Activated naive CD4-positive, alpha-beta T cell treated with anti-CD3 and anti-CD28 coated beads, Interleukin-2, amount 10 ng/mL, durations not matched to agents 7 days and 5 days (primary cell): ENCODE results near the gene OXGR1.
"Not testable (repeated sequence)": the region's sequence is repeated elsewhere in the genome, so short reads cannot be mapped to it uniquely, and the experiment has no call there.

ENCODE experiments used
- CTCF ChIA-PET: fragments of 350-600 bp; sonication (Branson Sonifier 250); formaldehyde crosslinking; loops from one replicate; lab custom pipeline; 2021; ENCODE audit warnings: antibody characterized with exemption; lab: Charles Lee
- DNase-seq: peaks from one replicate; pipeline ENCODE4 v3.0.0-alpha.2; 2020
- H3K27ac Mint-ChIP-seq: one replicate; pipeline ENCODE4 v1.8.0; 2021; ENCODE audit warnings: mild to moderate bottlenecking, moderate library complexity, mixed read lengths
- H3K27me3 Mint-ChIP-seq: one replicate; pipeline ENCODE4 v1.8.0; 2021; ENCODE audit warnings: mild to moderate bottlenecking, mixed read lengths
- H3K36me3 Mint-ChIP-seq: one replicate; pipeline ENCODE4 v1.8.0; 2021; ENCODE audit warnings: mixed read lengths
- H3K4me1 Mint-ChIP-seq: one replicate; pipeline ENCODE4 v1.8.0; 2021; ENCODE audit warnings: mixed read lengths
- H3K4me3 Mint-ChIP-seq: one replicate; pipeline ENCODE4 v1.8.0; 2021; ENCODE audit warnings: mild to moderate bottlenecking, moderate library complexity, mixed read lengths
- H3K9me3 Mint-ChIP-seq: one replicate; pipeline ENCODE4 v1.8.0; 2021; ENCODE audit warnings: mixed read lengths

Gene OXGR1

GRCh38 chr13:96998051-96998450 lies 3.8 kb upstream of the OXGR1 start:
- CTCF ChIA-PET = no interaction called here
- Mint-ChIP-seq H3K36me3 (no peaks in the 10 kb centered on the region), H3K4me1 (no peaks in the 10 kb centered on the region), H3K4me3 (no peak overlapping the region), H3K27ac (no peak overlapping the region), H3K27me3 (peaks cover 24% of the 10 kb centered on the region), H3K9me3 (peaks cover 2% of the 10 kb centered on the region)
- no peak for DNase-seq

- DNase-seq = no peak
- H3K27ac Mint-ChIP-seq = no peak overlapping the region
- H3K4me1 Mint-ChIP-seq = no peaks in the 10 kb centered on the region
- CTCF ChIA-PET = no interaction called here
- H3K4me3 Mint-ChIP-seq = no peak overlapping the region
- H3K27me3 Mint-ChIP-seq = peaks cover 27% of the 10 kb centered on the region
- H3K36me3 Mint-ChIP-seq = no peaks in the 10 kb centered on the region
- peaks cover 2% of the 10 kb centered on the region for H3K9me3 Mint-ChIP-seq
Observed at GRCh38 chr13:96996886-96997285, 2.6 kb upstream of the OXGR1 start.

GRCh38 chr13:96996107-96996506 lies 1.8 kb upstream of the OXGR1 start:
- Mint-ChIP-seq H3K27ac (no peak overlapping the region), H3K36me3 (no peaks in the 10 kb centered on the region), H3K4me1 (no peaks in the 10 kb centered on the region), H3K27me3 (peaks cover 27% of the 10 kb centered on the region), H3K9me3 (peaks cover 2% of the 10 kb centered on the region), H3K4me3 (no peak overlapping the region)
- CTCF ChIA-PET = no interaction called here
- DNase-seq = no peak

- H3K27ac Mint-ChIP-seq = no peak overlapping the region
- H3K27me3 Mint-ChIP-seq = peaks cover 27% of the 10 kb centered on the region
- H3K4me3 Mint-ChIP-seq = no peak overlapping the region
- CTCF ChIA-PET = no interaction called here
- H3K9me3 Mint-ChIP-seq = peaks cover 2% of the 10 kb centered on the region
- DNase-seq = no peak
- no peaks in the 10 kb centered on the region for H3K36me3 Mint-ChIP-seq
- H3K4me1 Mint-ChIP-seq = no peaks in the 10 kb centered on the region
Observed at GRCh38 chr13:96994858-96995243, 575 bp upstream of the OXGR1 start.

GRCh38 chr13:96993634-96994016 lies 651 bp downstream of the OXGR1 start:
- no peak overlapping the region for H3K27ac Mint-ChIP-seq
- no peak for DNase-seq
- H3K9me3 Mint-ChIP-seq = peaks cover 2% of the 10 kb centered on the region
- no peaks in the 10 kb centered on the region for H3K4me1 Mint-ChIP-seq
- CTCF ChIA-PET = no interaction called here
- H3K4me3 Mint-ChIP-seq = no peak overlapping the region
- peaks cover 27% of the 10 kb centered on the region for H3K27me3 Mint-ChIP-seq
- H3K36me3 Mint-ChIP-seq = no peaks in the 10 kb centered on the region

GRCh38 chr13:96992633-96993032 lies 1.6 kb downstream of the OXGR1 start:
- H3K36me3 Mint-ChIP-seq = no peaks in the 10 kb centered on the region
- DNase-seq = no peak
- no peaks in the 10 kb centered on the region for H3K4me1 Mint-ChIP-seq
- peaks cover 2% of the 10 kb centered on the region for H3K9me3 Mint-ChIP-seq
- H3K27ac Mint-ChIP-seq = no peak overlapping the region
- CTCF ChIA-PET = no interaction called here
- peaks cover 27% of the 10 kb centered on the region for H3K27me3 Mint-ChIP-seq
- H3K4me3 Mint-ChIP-seq = no peak overlapping the region

GRCh38 chr13:96991072-96991471 lies 3.2 kb downstream of the OXGR1 start:
- peaks cover 27% of the 10 kb centered on the region for H3K27me3 Mint-ChIP-seq

GRCh38 chr13:96988441-96988840 lies 5.8 kb downstream of the OXGR1 start:
- H3K27me3 Mint-ChIP-seq = peaks cover 11% of the 10 kb centered on the region
- CTCF ChIA-PET = no interaction called here

More at GRCh38 chr13:96991072-96991471, 3.2 kb downstream of the OXGR1 start:
- Mint-ChIP-seq H3K9me3 (peaks cover 2% of the 10 kb centered on the region), H3K36me3 (no peaks in the 10 kb centered on the region), H3K4me1 (no peaks in the 10 kb centered on the region), H3K4me3 (no peak overlapping the region), H3K27ac (no peak overlapping the region)
- CTCF ChIA-PET = no interaction called here
- DNase-seq = no peak

GRCh38 chr13:96984051-96984508 lies 10.2 kb downstream of the OXGR1 start:
- no peak overlapping the region for H3K27ac Mint-ChIP-seq
- H3K27me3 Mint-ChIP-seq = no peaks in the 10 kb centered on the region
- H3K36me3 Mint-ChIP-seq = no peaks in the 10 kb centered on the region
- no peaks in the 10 kb centered on the region for H3K4me1 Mint-ChIP-seq
- H3K9me3 Mint-ChIP-seq = peaks cover 4% of the 10 kb centered on the region
- DNase-seq = no peak
- CTCF ChIA-PET = no interaction called here
- no peak overlapping the region for H3K4me3 Mint-ChIP-seq

More at GRCh38 chr13:96988441-96988840, 5.8 kb downstream of the OXGR1 start:
- DNase-seq = no peak
- Mint-ChIP-seq H3K4me1 (no peaks in the 10 kb centered on the region), H3K36me3 (no peaks in the 10 kb centered on the region), H3K9me3 (no peaks in the 10 kb centered on the region), H3K27ac (no peak overlapping the region), H3K4me3 (no peak overlapping the region)

- Mint-ChIP-seq H3K27ac (no peak overlapping the region), H3K27me3 (no peaks in the 10 kb centered on the region), H3K36me3 (no peaks in the 10 kb centered on the region), H3K9me3 (peaks cover 4% of the 10 kb centered on the region), H3K4me1 (no peaks in the 10 kb centered on the region), H3K4me3 (no peak overlapping the region)
- no peak for DNase-seq
- CTCF ChIA-PET = interaction anchor here (0.8 kb wide), 1 partner anchor 25 kb away, joined by 3 read pairs; no protein-coding TSS in a partner anchor
Observed at GRCh38 chr13:96982672-96983071, 11.6 kb downstream of the OXGR1 start.

- CTCF ChIA-PET, H3K36me3 Mint-ChIP-seq, H3K9me3 Mint-ChIP-seq, DNase-seq, H3K4me3 Mint-ChIP-seq, H3K4me1 Mint-ChIP-seq, H3K27ac Mint-ChIP-seq, H3K27me3 Mint-ChIP-seq: not testable (repeated sequence)
Observed at GRCh38 chr13:96979861-96980260, 14.4 kb downstream of the OXGR1 start.

GRCh38 chr13:96968027-96968426 lies 26.2 kb downstream of the OXGR1 start:
- CTCF ChIA-PET = interaction anchor here (0.9 kb wide), 1 partner anchor 10 kb away, joined by 3 read pairs; no protein-coding TSS in a partner anchor
- no peak overlapping the region for H3K4me3 Mint-ChIP-seq
- H3K27ac Mint-ChIP-seq = no peak overlapping the region
- H3K36me3 Mint-ChIP-seq = peaks cover 1% of the 10 kb centered on the region
- H3K9me3 Mint-ChIP-seq = peaks cover 27% of the 10 kb centered on the region
- no peaks in the 10 kb centered on the region for H3K4me1 Mint-ChIP-seq
- no peaks in the 10 kb centered on the region for H3K27me3 Mint-ChIP-seq
- no peak for DNase-seq

- Mint-ChIP-seq H3K9me3 (peaks cover 27% of the 10 kb centered on the region), H3K36me3 (peaks cover 1% of the 10 kb centered on the region), H3K4me3 (no peak overlapping the region), H3K27ac (no peak overlapping the region), H3K27me3 (no peaks in the 10 kb centered on the region), H3K4me1 (no peaks in the 10 kb centered on the region)
- no peak for DNase-seq
- CTCF ChIA-PET = interaction anchor here (2.0 kb wide), 1 partner anchor 10 kb away, joined by 5 read pairs; no protein-coding TSS in a partner anchor
Observed at GRCh38 chr13:96967248-96967745, 27.0 kb downstream of the OXGR1 start.

GRCh38 chr13:96966415-96967102 lies 27.7 kb downstream of the OXGR1 start:
- no peaks in the 10 kb centered on the region for H3K27me3 Mint-ChIP-seq
- no peak overlapping the region for H3K4me3 Mint-ChIP-seq
- no peak for DNase-seq
- peaks cover 27% of the 10 kb centered on the region for H3K9me3 Mint-ChIP-seq
- no peaks in the 10 kb centered on the region for H3K4me1 Mint-ChIP-seq
- CTCF ChIA-PET = interaction anchor here (2.0 kb wide), 1 partner anchor 9 kb away, joined by 5 read pairs; no protein-coding TSS in a partner anchor
- no peak overlapping the region for H3K27ac Mint-ChIP-seq
- H3K36me3 Mint-ChIP-seq = peaks cover 1% of the 10 kb centered on the region
